HCEC 1CT (cell line): ENCODE data around the gene KBTBD12.
A peak's percentile ranks its signal among the peaks of the same experiment; 100 is the strongest.

Experiments used
- DNase-seq: peaks from one replicate; pipeline ENCODE4 v3.0.0-alpha.2; 2017

The KBTBD12 gene

DNA sequence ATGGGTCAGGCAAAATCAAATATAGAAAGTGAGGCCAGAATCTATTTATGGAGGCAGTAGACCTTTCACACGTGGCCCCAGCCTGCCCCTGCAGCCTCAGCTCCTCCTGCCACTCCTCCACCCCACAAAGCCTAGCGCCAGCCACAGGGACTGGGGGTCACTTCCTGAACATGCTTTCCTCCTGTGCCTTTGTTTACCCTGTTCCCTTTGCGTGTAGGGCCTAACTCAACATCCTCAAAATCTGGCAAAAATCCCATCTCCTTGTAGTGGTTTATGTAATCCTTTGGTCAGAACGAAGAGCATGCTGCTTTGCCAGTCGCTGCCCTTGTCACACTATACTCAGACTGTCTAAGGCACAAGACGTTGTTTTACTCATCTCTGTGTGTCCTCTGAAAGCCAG lies 39.6 kb downstream of the KBTBD12 start:
- no peak for DNase-seq

DNA sequence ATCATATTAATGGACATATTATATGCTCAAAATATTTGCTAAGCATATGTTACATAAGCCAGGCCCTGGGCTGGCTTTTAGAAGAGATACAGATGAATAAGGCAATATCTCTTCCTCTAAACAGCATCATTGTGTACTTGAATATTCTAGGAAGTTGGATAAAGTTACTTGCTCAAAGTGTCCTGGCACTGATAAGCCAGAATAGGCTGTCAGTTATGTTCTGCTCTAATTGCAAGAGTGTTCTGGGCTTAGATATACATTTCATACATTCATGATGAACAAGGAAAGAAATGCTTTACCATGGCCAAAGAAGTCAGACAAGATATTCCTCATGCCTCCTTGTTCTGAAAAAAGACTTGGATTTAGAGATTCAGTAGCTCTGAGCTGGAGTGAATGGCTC lies 40.7 kb downstream of the KBTBD12 start:
- no peak for DNase-seq

DNA sequence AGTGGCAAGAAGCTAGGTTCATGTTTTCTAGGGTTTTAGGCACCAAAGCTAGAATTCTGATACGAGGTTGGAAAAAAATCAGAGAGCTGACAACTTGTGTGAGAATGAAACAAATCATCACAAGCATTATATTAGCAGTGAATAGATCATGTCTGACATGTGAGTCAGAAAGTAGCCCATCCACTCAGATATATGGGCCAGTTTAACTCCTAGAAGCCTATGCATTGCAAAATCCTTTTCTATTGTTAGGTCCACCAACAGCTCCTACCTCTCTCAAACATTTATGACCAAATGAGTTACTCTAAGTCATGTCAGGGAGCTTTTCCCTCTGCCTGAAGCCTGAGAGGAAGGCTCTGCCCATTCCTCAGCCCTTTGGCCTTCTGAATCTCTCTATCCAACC lies 44.0 kb downstream of the KBTBD12 start:
- DNase-seq = no peak

DNA sequence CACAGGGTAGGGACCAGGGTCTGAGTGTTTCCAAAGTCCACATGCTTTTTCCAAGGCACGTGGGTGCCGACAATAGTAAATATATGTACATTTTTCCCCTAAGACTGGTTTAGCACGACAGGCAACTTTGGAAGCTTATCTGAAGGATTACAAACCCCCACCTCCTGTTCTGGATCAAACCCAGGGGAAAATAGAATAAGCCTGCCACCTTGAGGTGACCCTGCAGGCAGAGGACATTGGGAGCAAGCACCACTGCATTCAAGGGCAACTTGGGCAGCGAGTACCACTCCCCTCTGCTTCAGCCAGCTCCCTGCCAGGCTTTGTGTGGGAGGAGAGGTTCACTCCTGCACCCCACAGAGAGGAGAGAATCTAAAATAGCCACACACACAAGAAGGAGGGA lies 44.8 kb downstream of the KBTBD12 start:
- peak; percentile 45 for DNase-seq

DNA sequence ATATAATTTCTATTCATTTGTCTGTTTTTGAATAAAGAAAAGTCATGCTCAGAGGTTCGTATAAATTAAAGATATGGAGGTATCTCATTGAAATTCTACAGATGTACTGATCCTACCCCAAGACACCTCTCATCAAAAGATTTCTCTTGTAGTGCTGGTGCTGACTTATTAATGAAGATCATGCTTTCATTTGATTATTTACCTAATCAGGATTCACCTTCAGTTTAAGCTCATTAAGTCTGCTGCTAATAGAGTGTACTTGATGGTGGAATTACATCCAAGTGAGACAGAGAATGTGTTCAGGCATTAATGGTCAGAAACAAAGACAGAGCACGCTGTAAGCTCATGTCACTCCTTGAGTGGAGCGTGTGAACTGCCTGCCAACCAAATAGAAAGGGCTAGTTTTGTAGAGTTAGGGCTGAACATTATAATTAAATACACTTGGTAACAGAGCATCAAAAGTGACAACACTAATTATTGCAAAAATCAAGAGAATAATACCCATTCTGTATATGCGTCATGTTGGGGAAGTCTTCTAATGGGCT lies 45.5 kb downstream of the KBTBD12 start:
- no peak for DNase-seq

DNA sequence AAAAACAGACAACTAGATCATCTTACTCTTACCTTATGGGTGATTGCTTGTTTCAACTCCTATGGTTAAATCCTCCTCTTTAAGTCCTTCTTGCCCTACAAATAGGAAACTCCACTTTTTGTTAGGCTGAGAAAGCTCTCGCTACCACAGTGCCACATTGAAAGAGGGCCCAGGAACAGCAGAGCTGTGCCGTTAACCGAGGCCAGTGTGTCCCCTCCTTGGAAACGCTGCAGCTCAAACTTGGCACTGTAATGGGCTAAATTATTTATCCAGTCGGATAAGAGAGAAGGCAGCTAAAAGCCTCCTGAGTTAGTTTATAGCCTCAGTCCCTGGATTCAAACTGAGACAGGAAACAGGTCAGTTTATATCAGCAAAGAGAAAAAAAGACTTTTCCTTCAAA lies 46.1 kb downstream of the KBTBD12 start:
- no peak for DNase-seq

DNA sequence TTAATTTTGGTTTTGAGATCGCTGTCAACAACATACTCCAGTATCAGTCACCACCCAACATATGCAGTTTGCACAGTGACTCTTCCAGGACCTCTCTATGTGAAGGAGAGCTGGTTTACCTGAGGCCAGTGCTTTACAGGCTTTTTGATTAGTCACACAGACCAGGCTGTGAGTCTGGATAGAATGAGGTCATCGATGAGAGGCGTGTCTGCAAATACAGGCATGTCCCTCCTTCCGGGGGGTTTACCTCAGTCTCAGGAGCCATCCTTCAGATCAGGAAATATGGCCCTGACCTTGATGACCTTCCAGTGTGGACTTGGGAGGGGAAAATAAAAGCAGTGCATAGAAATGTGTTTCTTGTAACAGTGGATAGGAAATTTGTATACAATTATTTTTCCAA lies 46.9 kb downstream of the KBTBD12 start:
- DNase-seq = peak; percentile 23

DNA sequence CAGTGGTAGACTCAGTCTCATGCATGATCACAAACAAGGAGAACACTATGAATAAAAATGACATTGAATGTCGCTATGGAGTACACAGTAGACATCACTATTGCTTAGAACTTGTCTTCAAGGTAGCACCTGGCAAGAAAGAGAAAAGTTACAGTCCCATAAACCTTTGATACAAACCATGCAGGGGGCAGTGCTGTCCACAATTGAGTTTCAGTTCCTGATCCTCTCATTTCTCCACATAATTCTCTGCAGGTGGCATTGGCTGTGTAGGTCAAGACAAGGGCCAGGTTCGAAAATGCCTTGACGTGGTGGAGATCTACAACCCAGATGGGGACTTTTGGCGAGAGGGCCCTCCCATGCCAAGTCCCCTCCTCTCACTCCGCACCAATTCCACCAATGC lies 47.9 kb downstream of the KBTBD12 start:
- no peak for DNase-seq

DNA sequence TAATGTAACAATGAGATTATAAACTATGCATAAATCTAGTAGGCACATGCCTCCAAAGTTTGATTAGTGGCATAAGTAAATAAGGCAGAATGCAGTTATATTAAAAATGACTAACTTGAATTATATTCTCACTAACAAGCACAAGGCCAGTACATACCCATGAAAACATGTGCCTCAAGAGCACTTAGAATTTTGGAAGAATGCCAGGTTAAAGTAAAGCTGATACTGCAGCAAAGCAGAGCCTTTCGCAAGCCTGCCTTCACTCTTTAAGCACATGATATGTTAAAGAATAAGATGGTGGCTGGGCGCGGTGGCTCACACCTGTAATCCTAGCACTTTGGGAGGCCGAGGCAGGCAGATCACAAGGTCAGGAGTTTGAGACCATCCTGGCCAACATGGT lies 49.0 kb downstream of the KBTBD12 start:
- DNase-seq = peak; percentile 27

DNA sequence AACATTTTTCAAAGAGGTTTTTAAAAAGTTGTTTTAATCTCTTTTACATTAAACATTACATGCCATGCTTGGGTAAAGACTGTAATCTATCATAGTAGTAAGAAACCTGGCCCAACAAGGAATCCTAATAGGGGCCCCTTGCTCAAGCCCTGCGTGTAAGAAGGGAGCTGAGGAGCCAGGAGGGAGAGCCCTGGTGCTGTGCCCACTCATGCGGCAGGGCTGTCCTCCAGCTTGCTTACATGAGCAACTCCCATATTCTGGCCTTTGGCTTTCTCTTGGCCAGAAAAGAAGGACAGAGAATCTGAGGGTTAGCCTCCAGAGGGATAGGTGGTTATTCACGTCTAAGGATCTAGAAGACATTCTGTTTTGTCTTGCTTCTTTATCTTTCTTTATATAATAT lies 49.8 kb downstream of the KBTBD12 start:
- no peak for DNase-seq

DNA sequence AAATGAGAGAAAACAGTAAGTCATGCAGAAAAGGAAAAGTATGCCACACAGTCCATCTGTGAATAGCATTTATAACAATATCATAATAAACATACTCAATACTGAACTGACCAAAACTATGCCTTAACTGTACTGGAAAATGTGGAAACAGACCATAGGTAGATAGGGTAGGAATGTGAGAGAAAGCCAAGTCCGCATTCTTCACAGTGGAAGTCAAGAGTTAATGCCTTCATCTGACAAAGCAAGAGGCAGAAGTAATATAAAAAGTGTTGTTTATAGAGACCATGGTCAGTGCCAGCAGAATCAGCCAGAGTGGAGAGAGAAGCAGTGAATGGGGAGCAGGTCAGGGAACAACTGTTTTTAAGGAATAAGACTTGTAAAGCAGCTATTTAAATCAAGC lies 52.3 kb downstream of the KBTBD12 start:
- DNase-seq = peak; percentile 14

DNA sequence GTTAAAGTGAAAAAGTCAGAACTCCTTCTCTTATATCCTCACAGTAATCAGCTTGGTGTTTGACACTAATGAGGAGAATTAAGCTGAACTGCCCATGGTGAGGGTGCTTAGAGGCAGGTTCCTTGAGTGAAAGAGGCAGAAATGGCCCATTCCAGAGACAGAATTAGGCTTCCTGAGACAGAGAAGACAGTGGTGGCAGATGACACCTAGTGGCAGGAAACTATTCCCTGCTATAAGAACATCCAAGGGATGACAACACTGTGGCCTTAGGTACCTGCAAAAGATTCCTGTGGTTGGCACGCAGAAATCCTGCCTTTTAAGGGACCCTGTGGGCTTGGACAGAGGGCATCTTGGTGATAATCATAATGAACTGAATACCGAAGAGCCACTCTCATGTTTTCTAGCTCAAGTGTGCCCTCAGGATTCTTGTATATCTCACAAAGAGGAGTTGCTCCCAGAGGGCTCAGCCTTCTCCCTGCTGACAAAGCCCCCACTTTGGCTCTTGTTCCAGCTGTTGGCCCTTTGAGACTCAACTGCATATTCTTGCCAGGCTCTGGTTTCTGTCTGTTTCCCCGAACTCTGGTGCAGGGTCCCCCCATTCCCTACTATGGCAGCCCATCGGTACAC lies 56.0 kb downstream of the KBTBD12 start:
- DNase-seq = peak; percentile 56

DNA sequence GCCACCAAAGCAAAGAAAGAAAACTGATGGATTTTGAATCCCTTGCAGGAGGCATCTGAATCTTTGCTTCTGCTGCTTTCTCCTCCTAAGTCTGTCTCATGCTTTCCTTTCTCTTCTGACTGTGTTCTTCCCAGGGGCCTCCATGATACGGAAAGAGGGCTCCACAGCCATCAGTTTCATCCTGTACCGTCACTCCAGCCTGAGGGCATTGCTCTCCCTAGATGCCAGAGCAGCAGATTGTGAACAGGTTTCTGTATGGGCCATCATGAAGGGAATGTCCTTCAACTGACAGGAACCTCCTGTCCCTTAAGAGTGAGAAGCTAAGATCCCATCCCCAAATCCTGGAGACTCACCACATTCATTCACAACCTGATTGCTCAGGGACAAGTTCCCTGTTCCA lies 59.2 kb downstream of the KBTBD12 start:
- no peak for DNase-seq

DNA sequence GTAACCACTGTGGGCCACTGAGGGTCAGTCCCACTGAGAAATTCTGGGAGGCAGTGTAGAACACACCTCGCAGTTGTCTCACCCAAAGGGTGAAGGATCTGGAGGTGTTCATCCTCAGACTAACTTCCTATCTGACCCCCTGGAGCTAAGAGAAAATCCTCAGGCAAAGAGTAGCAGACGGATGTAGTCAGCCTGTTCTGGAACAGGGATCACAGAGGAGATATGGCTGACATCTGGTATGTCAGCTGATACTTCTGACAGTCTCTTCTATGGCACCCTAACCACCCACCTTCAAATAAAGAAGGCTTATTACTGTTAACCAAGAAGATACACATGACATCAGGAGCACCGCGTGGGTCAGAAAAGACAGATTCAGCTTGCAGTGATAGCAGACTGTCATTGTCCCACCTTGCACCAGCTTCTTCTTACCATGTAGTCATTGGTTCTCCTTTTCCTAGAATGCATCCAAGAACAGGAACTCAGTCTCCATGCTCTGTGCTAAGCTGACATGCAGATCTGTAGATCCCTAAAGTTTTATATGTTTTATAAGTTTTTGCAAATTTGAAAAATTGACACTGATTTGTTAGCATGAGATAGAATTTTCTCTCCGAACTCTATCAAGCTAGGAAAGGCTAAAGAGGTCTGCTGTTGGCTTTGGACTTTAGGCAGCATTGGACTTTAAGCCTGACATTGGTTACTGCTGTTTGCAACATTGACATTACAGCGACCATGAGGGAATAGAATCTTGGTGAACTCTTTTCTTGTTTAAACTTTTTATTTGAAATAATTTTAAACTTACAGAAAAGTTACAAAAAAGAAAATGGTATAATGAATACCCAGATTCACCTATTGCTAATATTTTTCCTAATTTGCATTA lies 60.4 kb downstream of the KBTBD12 start:
- no peak for DNase-seq

DNA sequence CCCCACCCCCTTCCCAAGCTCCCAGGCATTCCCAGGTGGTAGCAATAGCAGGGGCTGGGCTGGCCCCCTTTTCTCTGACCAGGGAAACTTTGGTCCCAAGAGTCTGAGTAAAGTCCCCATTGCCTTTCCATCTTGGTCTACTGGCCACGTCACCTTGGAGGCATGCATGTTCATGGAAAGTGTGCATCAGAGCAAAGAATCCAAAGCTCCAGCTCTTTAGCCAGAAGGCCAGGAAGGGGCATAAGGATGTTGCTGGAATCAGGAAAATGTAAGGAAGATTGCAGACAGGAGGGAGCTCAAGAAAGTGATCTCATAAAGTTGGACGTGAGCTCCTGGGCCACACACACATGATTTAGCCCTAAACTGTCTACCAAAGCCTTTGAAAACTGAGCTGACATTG lies 63.6 kb downstream of the KBTBD12 start:
- DNase-seq = peak; percentile 11

DNA sequence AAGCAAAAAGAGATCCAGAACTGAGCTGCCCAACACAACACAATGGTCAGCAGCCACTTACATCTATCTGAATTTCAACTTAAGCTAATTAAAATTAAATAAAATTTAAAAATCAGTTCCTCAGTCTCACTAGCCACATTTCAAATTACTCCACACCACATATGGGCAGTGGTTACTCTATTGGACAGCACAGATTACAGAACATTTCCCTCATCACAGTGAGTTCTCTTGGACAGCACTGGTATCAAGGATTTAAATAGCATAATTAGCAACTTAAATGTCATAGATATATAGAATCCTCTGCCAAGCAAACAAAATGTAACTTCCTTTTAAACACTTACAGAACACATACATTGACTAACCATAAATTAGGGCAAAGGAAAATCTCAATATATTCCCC lies 64.4 kb downstream of the KBTBD12 start:
- DNase-seq = no peak

DNA sequence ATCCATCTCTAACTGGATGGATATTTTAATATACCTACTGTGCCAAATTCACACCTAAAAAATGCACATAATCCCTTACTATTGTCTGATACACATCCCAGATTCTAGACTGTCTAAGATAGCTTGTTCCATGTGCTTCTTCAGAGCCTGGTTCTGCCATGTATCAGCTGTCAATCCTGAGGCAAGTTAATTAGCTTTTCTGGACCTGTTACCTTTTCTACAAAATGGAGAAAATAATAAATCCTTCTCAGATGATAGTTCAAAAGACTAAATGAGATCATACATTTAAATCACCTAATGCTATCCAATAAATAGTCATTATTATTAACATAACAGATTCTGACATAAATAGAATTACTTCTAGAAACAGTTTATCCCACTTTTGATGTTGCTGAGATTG lies 66.1 kb downstream of the KBTBD12 start:
- no peak for DNase-seq

DNA sequence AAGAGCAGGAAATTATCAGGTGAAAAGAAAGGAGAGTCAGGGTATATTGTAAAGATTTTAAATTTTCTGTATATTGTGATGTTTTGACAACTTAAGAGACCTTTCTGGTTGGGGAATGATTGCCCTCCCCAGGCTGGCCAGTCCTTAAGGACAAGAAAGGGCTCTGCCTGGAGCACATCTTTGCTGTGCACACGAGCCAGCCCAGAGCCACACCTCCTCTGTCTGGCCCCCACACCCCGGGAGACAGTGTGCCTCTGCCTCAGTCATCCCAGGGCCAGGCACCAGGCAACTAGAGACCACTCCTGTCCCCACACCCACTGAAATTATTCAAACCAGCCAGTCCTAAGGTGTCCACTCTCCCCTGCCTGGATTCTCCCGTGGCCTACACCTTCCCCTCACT lies 67.1 kb downstream of the KBTBD12 start:
- DNase-seq = no peak

DNA sequence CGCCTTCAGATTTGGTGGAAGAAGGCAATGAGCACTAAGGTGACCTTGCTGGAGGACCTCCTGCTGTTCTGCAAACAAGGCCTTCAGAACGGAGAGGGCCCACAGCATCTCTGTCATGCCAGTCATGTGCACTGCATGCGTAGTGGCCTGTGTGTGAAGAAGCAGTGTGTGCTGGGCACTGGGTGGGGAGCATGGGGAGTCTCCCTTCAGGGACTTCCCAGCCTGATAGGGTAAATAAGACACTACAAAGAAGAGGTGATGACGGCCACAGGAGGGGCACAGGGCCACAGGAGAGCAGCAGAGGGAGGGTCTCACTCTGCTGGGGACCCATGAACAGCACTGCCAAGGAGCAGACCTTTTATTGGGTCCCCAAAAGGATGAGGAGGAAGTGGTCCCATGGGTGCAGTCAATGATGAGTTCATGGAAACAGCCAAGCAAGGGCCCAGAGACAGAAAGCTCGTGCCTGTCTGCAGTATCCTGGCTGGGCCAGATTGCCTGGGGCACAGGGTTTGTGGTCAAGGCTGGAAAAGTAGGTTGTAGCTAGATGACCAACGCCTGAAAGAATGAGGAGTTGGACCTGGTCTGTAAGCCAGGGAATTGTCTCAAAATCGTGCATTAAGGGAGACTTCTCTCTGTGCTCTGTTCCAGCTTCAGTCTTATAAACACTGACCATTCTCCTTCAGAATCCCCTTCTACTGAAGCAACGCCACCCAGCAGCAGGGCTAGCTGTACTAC lies 69.4 kb downstream of the KBTBD12 start:
- no peak for DNase-seq

DNA sequence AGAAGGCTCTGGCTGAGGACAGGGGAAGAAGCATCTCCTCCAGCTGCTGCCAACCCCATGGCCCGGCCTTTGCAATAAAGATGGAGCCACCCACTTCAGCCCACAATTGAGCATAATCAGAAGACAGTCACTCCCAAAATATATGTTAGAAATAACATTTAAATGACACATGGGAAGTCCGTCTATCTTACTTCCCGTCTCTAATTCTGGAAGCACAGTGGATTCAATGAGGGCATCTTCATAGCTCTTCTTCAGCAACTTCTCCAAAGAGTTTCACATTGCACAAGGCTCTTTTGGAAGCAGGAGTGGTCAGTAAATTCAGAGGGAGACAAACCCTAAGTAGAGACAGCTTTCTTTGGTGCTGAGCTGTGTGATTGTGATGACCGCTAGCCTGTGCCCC lies 70.2 kb downstream of the KBTBD12 start:
- DNase-seq = no peak

DNA sequence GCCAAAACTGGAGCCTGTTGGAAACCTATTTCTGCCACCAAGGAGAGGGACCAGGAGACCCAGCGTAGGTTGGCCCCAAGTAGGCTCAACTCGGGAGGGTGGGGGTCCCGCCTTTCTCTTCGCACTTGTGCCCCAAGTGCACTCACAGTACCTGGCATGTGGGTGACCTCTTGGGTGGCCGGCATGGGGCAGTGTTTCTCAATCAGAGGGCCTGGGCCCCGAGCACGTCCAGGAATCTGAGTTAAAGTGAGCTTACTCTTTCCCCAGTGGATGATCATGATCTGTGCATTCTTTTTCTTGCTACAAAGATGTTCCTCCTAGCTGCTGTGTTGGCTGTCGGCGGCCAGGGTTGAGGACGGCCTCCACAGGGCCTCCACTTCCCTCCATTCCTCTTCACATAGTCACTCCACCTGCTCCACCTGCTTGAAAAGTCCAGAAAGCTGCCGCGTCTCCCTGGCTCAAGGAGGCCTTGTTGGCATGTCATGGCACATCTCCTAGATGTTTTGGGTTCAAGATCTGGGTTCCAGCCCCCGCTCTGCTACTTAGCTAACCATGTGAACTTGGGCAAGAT lies 70.7 kb downstream of the KBTBD12 start:
- DNase-seq = no peak

DNA sequence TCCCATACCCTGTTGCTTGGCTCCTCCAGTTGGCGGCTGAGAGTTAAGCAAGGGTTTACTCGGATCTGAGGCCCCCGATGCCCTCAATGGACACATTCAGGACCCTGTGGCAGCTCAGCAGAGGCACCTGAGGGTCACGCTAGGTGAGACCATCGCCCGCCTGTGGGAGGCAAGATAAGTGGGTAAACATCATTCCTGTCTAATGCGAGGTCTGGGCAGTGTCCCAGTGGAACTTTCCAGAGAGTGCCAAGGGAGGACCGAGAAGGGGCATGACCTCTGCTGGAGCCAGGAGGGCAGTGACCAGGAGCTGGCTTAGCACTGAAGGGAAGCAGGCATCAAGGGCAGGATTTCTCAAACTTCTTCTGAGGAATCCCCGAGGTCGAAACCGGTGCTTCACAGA lies 71.8 kb downstream of the KBTBD12 start:
- DNase-seq = no peak

DNA sequence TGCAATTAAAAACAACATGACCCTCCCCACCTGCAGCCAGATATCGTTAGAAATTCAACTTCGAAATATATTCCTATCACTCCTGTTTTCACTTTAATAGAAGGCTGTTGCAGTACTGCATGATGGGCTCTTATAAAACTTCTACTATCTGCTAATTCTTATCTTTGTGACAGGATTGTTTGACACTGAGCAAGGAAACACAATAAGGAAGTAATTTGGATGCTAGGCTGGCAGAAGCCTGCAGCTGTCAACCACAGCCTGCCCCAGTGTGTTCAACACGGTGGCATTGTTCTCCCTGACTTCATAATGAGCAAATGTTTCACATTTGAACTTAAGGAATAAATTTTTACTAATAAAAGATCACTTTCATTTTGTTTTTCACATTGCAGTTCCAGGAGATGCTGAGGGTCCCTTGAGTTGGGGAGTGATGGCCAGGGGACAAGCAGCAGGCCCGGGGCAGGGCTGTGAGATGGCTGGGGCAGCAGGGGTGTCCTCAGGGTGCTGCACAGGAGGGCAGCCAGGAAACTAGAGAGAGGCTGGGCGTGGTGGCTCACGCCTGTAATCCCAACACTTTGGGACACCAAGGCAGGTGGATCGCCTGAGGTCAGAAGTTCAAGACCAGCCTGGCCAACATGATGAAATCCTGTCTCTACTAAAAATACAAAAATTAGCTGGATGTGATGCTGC lies 72.4 kb downstream of the KBTBD12 start:
- no peak for DNase-seq
